Stimulated activated CD4-positive, alpha-beta T cell treated with anti-CD3 and anti-CD28 coated beads, Interleukin-12 subunit alpha, Interleukin-12 subunit beta, amount 100 ng/mL, for 4 hours (primary cell): ENCODE results near the gene CPNE8.
"Not testable (repeated sequence)": the region's sequence is repeated elsewhere in the genome, so short reads cannot be mapped to it uniquely, and the experiment has no call there.

ENCODE experiments used
- DNase-seq: peaks from one replicate; pipeline ENCODE4 v3.0.0-alpha.2; 2020

Gene CPNE8

DNA sequence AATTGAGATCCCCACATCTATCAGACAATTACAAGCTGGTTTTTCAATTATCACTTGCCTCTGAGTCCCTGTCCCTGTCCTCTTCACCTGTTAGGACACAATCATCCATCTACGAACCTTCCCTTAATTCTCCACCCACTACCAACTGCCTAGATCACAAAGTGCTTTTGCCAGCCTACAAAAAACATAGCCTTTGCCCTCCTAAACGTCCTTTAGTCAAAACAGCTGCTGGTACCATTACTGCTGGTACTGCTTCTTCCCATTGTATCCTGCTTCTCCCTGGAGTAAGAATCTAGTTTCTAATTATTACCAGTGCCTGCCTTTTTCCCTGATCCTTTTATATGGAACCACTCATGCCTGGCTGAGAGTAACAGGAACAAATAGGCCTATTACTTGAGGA is 82.1 kb downstream of the CPNE8 start:
- no peak for DNase-seq

DNA sequence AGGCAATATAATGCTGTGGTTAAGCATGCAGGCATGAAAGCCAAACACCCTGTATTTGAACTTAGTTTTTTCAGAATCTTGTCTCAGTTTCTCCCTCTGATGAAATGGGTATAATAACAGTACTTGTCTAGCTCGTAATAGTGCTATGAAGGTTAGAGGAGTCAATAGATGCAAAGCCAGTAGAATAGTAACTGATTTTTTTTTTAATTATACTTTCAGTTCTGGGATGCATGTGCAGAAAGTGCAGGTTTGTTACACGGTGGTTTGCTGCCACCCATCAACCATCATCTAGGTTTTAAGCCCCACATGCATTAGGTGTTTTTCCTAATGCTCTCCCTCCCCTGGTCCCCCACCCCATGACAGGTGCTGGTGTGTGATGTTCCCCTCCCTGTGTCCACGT is 87.4 kb downstream of the CPNE8 start:
- DNase-seq, result no peak

DNA sequence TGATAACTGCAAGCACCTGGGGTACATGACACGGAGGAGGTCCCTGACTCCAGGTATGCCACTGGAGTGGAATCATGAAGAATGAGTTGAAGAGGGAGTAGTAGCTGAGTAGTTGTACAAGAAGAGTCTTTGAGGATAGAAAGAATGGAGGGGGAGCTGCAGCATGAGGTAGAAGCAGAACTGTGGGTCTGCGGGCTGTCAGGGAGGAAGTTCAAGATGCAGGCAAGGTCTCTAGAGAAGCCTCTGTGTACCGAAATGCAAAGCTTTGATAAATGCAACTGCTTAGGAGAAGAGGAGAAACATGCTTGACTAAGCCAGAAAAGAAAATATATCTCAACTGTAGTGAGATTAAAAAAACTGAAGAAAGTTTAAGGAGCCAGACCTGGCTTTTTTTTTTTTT is 91.5 kb downstream of the CPNE8 start:
- no peak for DNase-seq

DNA sequence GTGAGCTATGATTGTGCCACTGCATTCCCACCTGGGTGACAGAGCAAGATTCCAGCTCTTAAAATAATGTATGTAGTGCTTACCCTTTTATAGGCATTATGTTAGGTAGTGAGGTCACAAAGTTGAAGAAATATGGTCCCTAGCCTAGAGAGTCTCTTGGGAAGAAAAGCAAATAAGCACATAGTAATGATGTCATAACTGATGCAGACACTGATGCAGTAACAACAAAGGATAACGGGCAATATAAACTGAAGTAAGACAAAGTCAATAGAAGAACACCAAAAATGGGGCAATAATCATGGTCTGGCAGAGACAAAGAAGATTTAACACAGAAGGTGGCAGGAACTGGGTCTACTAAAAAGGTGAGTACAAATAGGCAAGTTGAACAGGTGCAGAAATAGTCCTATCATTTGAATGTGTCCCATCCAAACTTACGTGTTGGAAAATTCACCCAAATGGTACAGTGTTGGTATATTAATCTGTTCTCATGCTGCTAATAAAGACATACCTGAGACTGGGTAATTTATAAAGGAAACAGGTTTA is 93.5 kb downstream of the CPNE8 start:
- DNase-seq, result no peak

DNA sequence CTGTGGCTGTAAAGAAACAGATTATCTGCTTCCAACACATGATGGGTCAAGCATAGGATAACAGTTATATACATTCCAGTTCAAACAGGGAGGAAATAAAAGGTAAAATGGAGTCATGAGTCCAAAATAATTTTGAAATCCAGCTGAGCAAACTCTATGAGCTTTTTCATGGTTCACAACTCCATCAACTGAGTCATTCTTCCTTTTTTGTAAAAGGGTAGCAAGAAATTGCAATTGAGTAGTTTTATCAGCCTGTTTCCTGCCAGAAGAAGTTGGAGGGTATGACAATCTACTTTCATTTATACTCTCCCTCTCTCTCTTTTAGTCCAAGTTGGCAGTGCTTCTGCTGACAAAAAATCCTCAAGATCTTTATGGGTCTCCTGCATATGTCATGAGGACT is 95.6 kb downstream of the CPNE8 start:
- DNase-seq, result no peak

DNA sequence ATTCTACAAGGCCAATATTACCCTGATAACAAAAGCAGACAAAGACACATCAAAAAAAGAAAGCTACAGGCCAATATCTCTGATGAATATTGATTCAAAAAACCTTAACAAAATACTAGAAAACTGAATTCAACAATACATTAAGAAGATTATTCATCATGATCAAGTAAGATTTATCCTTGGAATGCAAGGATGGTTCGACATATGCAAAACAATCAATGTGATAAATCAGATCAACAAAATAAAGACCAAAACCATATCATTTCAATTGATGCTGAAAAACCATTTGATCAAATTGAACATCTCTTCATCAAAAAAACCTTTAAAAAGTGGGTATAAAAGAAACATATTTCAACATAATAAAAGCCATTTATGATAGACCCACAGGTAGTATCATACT is 117.3 kb downstream of the CPNE8 start:
- no peak for DNase-seq

DNA sequence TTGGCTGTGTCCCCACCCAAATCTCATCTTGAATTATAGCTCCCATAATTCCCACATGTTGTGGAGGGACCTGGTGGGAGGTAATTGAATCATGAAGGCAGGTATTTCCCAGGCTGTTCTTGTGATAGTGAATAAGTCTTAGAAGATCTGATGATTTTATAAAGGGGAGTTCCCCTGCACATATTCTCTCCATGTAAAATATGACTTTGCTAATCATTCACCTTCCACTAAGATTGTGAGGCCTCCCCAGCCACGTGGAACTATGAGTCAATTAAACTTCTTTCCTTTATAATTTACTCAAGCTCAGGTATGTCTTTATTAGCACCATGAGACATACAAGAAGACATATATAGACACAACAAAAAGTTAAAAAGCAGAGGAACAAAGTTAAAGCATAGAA is 120.0 kb downstream of the CPNE8 start:
- DNase-seq, result no peak

DNA sequence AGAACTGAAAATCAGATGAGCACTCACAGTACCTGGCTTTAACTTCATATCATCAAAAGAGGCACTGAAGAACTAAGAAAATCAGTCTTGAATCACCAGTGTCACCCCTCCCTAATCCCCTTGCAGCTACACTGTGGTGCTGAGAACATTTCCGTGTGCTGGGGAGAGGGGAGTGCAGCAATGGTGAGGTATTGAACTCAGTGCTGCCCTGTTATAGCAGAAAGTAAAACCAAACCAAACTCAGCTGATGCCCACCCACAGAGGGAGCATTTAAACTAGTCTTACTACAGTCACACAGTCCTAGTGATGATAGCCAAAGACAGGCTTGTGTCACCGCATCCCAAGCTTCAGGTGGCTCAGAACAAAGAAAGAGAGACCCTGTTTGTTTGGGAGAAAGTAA is 122.1 kb downstream of the CPNE8 start:
- no peak for DNase-seq

DNA sequence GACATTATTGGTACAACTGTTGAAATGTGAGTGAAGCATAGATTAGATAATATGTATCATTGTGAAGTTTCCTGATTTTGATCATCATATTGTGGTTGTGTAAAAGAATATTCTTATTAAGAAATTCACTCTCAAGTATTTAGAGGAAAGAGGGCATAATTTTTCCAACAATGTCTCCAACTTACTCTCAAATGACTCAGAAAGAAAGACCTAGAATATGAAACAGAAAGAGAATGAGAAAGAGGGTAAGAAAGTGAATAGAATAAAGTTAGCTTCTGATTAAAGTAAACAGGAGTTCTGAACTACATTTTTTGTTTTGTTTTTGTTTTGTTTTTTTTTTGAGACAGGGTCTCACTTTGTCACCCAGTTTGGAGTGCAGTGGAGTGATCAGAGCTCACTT is 123.0 kb downstream of the CPNE8 start:
- DNase-seq, result no peak

DNA sequence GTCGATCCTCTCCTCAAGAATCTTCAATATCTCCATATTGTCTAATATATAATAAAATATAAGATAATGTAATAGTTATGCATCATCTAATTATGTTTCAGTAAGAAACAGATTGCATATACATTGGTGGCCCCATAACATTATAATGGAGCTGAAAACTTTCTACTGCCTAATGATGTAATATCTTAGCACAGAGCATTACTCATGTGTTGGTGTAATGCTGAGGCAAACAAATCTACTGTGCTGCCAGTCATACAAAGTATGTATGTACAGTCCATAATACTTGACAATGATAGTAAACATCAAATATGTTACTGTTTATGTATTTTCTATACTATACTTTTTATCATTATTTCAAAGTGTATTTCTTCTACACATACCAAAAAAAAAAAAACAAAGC is 128.7 kb downstream of the CPNE8 start:
- DNase-seq, result no peak

DNA sequence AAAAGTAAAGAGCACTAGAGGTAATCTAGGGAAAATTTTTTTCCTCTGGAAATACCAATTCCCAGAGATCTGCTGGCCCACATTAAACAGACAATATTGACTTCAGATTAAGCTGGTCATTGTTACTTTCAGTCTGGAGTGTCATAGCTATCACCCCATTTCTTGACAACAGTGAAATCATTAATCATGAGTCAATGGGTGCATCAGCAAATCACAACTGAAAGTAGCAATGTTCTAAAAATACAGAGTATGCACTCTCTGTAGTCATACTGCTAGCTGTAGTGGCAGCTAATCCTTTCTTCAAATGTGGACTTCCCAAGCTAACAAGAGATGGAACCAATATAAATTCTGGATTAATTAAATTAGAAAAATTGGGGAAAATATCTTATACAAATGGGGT is 129.9 kb downstream of the CPNE8 start:
- no peak for DNase-seq

DNA sequence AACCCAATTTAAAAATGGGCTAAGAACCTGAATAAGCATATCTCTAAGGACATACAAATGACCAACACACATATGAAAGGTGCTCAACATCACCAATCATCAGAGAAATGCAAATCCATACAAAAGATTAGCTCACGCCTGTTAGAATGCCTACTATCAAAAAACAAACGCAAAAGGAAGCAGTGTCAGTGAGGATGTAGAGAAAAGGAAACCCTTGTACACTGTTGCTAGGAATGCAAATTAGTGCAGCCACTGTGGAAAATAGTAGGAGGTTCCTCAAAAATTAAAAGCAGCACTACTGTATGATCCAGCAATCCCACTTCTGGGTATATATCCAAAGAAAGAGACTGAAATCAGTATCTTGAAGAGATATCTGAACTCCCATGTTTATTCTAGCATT is 133.0 kb downstream of the CPNE8 start:
- no peak for DNase-seq

DNA sequence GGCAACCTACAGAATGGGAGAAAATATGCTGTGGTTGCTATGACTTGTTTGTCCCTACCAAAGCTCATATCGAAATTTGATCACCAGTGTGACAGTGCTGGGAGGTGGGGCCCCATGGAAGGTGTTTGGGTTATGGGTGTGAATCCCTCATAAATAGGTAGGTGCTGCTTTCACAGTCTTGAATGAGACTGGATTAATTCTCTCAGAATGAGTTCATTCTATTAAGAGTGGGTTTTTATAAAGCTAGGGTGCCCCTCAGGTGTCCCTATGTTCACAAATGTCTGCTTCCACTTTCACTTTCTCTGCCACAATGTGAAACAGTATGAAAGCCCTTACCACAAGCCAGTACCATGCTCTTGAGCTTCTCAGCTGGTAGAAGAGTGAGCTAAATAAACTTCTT is 133.5 kb downstream of the CPNE8 start:
- DNase-seq, result peak; percentile 5

DNA sequence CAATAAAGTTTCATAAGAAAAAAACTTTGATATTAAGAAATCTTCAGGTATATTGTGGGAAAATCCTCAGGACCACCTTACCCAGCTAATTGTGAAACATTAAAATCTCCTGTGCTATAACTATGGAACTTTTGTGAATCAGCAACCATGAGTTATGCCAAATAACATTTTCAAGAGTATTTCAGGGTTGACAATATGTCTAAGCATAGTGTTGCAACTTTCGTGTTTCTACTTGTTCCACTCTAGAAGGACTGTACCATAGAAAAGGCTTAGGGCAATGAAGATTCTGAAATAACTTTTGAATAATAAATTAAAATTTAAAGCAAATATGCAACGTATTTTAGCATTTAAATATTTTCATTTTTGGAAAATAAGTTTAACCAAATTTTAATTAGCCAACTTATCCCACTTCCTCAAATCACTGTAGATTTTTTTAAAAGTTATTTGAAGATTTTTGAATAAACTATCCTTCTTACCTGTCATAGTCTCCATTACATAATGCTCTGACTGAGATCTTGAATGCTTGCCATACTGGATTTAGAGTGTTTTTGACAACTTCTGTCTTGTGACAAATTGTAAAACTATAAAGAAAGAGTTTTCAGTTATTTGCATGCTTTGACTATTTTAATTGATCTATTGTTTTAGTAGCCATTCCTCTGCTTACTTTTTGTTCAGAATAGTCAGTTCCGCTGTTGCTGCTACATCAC is 143.6 kb downstream of the CPNE8 start:
- no peak for DNase-seq

DNA sequence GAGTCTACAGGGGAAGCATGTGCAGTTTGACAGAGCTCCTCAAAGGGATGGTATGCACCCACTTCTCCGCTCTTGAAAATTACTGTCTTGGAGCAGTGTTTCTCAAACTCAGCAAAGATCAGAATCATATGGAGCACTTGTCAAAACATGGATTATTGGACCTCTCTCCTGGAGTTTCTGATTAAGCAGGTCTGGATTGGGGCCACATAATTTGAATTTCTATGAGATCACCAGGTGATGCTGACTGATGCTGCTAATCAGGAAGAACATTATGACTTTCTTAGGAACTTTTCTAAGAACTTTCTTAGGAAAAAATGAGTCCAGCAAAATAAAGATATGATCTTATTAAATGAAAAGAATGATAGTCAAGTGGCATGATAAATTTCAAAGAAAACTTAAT is 144.3 kb downstream of the CPNE8 start:
- no peak for DNase-seq

DNA sequence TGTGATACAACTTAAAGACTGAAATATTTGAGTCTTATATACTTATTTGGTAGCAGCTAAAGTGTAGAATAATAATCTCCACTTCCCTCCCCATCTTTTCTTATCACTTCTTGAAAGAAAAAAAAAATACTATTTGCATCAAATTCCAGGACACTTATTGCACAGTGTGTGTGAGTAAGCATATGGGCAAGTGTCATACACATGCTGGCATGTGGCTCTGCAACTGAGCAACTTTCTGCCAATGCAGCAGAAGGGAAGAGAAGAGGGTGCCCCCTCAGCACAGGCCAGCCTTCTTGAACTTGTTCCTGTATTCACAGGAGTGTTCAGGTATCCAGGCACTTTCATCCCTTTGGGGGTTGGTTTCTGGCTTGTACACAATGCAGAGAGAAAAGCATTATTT is 145.8 kb downstream of the CPNE8 start:
- DNase-seq, result no peak

DNA sequence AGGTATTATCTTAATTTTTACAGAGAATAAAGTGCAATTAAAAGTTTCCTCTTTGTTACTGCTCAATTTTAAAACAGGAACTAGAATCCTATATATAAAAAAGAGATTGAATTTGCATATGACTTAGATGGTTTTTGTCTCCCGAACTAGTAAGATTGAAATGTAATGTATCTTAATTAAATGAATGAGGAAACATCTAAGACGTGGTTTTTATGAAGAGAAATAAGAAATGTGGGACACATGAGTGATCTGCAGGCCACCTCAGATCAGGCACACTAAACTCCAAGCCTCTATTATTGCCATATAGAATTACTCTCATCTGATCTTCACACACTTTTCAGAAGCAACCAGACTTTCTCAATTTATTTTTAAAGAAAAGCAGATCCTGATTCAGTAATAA is 158.6 kb downstream of the CPNE8 start:
- no peak for DNase-seq

DNA sequence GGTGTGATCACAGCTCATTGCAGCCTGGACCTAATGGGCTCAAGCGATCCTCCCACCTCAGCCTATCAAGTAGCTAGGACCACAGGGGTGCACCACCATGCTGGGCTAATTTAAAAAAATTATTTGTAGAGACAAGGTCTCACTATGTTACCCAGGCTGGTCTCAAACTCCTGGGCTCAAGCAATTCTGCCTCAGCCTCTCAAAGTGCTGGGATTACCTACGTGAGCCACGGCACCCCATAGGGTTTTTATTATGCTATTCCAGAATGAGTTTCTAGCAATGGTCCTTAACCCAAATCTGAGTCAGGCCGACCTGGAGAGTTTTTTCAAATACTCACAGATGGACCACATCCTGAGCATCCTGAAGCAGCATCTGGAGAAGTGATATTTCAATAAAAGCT is 159.8 kb downstream of the CPNE8 start:
- DNase-seq, result no peak

DNA sequence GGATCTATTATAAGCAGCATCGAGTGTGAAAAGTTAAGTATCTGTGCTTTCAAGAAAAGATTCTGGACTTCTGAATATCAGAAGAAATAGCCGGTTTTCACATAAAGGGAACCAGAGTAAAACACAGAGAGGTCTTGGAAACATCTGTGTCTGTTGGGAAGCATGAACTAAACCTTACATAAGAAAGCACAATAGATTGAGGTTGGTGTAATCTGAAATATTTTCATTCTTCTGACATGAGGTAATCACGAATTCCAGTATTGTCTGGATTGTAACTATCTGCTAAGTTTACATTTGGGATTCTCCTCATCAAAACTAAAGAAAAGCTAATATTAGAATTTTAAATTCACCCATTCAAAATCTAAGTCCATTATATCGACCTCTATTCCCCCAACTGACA is 161.3 kb downstream of the CPNE8 start:
- DNase-seq, result no peak

DNA sequence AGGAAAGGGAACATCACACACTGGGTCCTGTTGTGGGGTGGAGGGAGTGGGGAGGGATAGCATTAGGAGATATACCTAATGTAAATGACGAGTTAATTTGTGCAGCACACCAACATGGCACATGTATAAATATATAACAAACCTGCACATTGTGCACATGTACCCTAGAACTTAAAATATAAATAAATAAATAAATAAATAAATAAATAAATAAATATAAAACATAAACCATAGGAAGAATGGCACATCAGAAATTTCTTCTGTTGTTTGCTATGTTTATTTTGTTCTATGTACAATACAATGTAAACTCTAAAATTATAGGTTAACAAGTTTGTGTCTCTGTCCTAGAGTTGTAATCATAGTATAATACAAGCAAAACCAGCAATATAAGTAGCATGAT is 162.9 kb downstream of the CPNE8 start:
- not testable (repeated sequence) for DNase-seq

DNA sequence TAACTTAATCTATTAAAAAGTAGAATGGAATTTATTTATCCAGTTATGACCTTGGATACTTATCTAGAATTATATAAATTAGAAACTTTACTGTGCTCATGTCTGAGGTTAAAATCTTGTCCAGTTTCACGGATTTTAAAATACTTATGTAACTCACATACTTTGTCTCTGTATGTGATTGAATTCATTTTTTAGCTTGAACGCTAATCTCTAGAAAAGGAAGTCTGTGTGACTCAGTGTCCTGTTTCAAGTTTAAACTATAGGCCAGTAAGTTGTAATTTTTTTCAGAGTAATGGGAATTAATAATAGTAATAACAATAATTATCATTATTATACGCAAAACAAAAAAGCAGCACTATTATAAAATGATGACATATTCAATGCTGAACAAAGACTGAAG is 168.6 kb downstream of the CPNE8 start:
- DNase-seq, result no peak

DNA sequence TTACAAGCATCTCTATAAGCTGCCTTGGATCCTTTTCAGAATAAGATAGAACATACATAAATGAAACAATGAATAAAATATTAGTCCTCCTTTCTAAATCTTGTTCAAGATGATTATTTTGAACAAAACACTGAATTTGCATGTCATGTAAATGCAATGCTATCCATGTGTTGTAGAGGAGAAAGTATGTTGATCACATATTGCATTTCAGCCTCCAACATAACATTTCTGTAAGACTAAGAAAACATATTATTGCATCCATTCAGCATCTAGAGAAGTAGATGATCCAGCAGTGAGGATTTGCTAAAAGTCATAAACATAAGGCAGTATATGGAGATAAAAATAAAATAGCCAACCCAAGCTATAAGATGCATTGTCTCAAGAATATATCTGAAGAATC is 172.6 kb downstream of the CPNE8 start:
- DNase-seq, result no peak

DNA sequence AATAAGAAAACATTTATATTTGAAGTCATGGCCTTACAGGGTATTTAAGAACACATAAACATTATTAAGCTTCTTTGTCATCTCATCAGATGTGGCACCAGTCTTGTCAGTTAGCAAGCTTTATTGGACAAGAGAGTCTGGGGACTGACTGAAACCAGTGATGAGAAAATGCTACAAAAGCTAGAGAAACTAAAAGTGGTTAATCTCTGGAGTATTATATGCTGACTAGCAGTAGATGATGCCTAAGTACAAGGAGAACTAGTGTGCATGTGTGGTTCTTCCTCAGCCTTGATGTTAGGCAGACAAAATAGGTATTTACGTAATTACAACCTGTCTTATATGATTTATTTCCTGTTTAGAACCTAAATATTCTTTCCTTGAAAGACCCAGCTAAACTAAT is 176.5 kb downstream of the CPNE8 start:
- no peak for DNase-seq

DNA sequence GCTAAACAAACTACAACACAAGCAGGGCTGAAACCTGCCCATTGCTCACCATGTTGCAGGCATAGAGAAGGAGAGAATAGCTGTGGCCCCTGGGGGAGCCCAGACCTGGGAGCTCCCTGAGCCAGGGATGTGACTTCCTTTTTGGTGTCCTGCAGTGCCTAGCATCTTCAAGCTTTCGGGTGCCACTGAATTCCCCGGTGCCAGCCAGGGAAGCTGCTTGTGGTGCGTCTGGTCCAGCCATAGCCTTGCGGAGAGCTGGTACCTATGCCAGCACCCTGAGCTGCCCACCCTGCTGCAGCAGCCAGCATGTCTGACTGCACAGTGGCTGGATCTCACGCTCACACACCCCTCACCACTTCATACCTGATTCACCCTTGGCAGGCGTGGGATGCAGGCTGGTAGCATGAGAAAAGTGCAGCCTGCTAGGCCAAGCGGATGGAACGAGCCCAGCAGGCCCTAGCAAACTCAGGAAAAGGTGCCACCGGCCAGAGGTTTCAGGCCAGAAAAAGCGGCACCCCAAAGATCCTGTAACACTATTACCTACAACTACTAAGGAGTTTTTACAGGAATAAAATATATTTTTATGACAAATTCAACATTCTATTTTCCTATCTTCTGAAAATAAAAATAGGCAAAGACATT is 183.7 kb downstream of the CPNE8 start:
- no peak for DNase-seq

DNA sequence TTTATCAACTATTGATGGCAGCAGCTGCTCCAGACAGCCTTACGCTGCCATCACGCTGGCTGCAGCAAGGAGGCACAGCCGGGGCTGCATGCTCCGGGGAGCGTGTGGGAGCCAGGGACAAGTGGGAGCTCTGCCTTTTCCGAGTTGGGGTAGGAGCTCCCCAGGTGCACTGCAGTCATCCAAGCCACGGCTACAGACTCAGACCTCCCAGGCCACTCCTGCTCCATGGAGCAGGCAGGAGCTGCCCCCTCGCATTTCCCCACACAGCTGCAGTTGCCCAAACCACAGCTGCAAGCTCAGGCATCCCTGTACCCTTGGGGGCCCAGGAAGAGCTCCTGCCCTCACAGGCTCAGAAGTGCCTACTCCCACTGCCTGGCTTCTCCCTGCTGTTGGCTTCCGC is 184.7 kb downstream of the CPNE8 start:
- no peak for DNase-seq
